ENCODE measurements around the gene ABRAXAS1. TPM values are rescaled to one million over a fixed set of nuclear protein-coding genes. Genes with fewer than 3 reads are reported as not detected.
A peak's percentile ranks its signal among the peaks of the same experiment; 100 is the strongest.

Gene ABRAXAS1
- 28.6 and 32.1 TPM in 2 replicates for total RNA-seq (2021; fragmentation: NEBNext Ultra II Directional; extraction: Animal tissue kit (Norgen Biotek cat#: 25700))
- polyA plus RNA-seq (2011; rRNA removed), result 5.5 and 11.4 TPM in 2 replicates
- polyA plus RNA-seq (2011; cell fraction: cytosol; rRNA removed), result 11.5 TPM
- 7.7 TPM for polyA plus RNA-seq (2011; cell fraction: nucleus; rRNA removed)
- 10.6 to 16.2 TPM (median 12.0 TPM) in 4 replicates for polyA plus RNA-seq (2012, experiment 1 of 2)
- polyA plus RNA-seq (2012, experiment 2 of 2), result 1.2 TPM
- 31.9 TPM for polyA plus RNA-seq (2013, experiment 1 of 2)
- polyA plus RNA-seq (2013, experiment 2 of 2), result 31.6 TPM
- polyA minus RNA-seq (2011; rRNA and poly(A)+ RNA removed), result 13.8 and 25.8 TPM in 2 replicates
- polyA minus RNA-seq (2011; cell fraction: cytosol; rRNA and poly(A)+ RNA removed), result 18.1 TPM
- 44.2 TPM for polyA minus RNA-seq (2011; cell fraction: nucleus; rRNA and poly(A)+ RNA removed)
- long read RNA-seq, experiment 1, full-length matches to known transcripts, result 5 of 31 reads
- long read RNA-seq, experiment 1, partial matches to known transcripts, result 7 of 31 reads
- long read RNA-seq, experiment 1, other reads (novel, unspliced or antisense), result 19 of 31 reads
- long read RNA-seq, experiment 2, full-length matches to known transcripts, result 24 of 42 reads
- long read RNA-seq, experiment 2, partial matches to known transcripts, result 2 of 42 reads
- long read RNA-seq, experiment 2, other reads (novel, unspliced or antisense), result 16 of 42 reads

GRCh38 chr4:83484500-83485461 lies at the start of gene ABRAXAS1:
TSS of gene ABRAXAS1 (minus strand) at chr4:83485100. CDS start at chr4:83485072, 28 bp downstream.
- Histone ChIP-seq H3K18ac (ENCODE audit: extremely low read depth, low read length) (0 out of 2 replicates have a peak within 1 kb of the TSS, but pooled peaks have one; percentile 78), H2BK12ac (ENCODE audit: low read depth, low read length) (no peak within 1 kb of the TSS), H3K79me2 (ENCODE audit: control insufficient read depth in 1 of 2, insufficient read depth in 2 of 2, low read length in 2 of 2) (no peaks in the 10 kb centered on the region), H2BK15ac (ENCODE audit: low read length) (no peak within 1 kb of the TSS), H2BK120ac (replicated peaks; ENCODE audit: low read depth, low read length) (no peak within 1 kb of the TSS), H2BK20ac (ENCODE audit: low read length) (no peak within 1 kb of the TSS), H3K27ac (ENCODE audit: low read depth, low read length) (0 out of 2 replicates have a peak within 1 kb of the TSS, but pooled peaks have one; percentile 44), H4K5ac (ENCODE audit: insufficient read length, low read depth, low read length) (peak within 1 kb of the TSS; percentile 46), H3K4ac (replicated peaks; ENCODE audit: insufficient read length, low read depth, low read length) (no peak within 1 kb of the TSS), H3K56ac (replicated peaks; ENCODE audit: insufficient read length, low read depth, low read length) (no peak within 1 kb of the TSS), H3K14ac (ENCODE audit: insufficient read length) (no peak within 1 kb of the TSS), H2AFZ (ENCODE audit: low read length) (peak within 1 kb of the TSS; percentile 100), H3K4me1 (replicated peaks in 1 of 4; ENCODE audit: control insufficient read depth in 3 of 4, insufficient read depth in 4 of 4, low read length in 3 of 4) (peaks cover 0 to 2% (median 0%) of the 10 kb centered on the region in 4 experiments; a peak in 3 of 7 replicates), H4K91ac (replicated peaks; ENCODE audit: insufficient read length, low read length) (no peak within 1 kb of the TSS), H3K36me3 (ENCODE audit: control insufficient read depth in 2 of 4, insufficient read depth in 4 of 4, low read length in 3 of 4) (peaks cover 0 to 4% (median 2%) of the 10 kb centered on the region in 4 experiments; a peak in 2 of 8 replicates), H3K79me1 (ENCODE audit: low read depth, low read length) (no peaks in the 10 kb centered on the region), H3K9ac (replicated peaks in 1 of 4; ENCODE audit: extremely low read depth in 1 of 4, low read depth in 3 of 4, low read length in 3 of 4) (peak within 1 kb of the TSS; percentile 26 to 68 (median 64); a peak in 6 of 7 replicates), H3K23me2 (ENCODE audit: low read depth, low read length) (peaks cover 7% of the 10 kb centered on the region; the same call in 1 of the 2 replicates), H4K8ac (ENCODE audit: extremely low read depth, insufficient read depth, low read length) (peak within 1 kb of the TSS; percentile 81), H3K4me3 (ENCODE audit: extremely low read depth in 1 of 4, insufficient read depth in 2 of 4, low read depth in 3 of 4, low read length in 4 of 4) (peak within 1 kb of the TSS; percentile 45 to 88 (median 63)), H3K9me3 (ENCODE audit: insufficient read depth in 2 of 2, low read depth in 1 of 2, low read length in 1 of 2) (no peaks in the 10 kb centered on the region), H3K4me2 (ENCODE audit: insufficient read depth in 1 of 2, low read depth in 2 of 2, low read length in 2 of 2) (peak within 1 kb of the TSS; percentile 55 to 87), H2AK5ac (ENCODE audit: low read depth, low read length) (no peak within 1 kb of the TSS), H3K23ac (ENCODE audit: insufficient read length) (no peak within 1 kb of the TSS), H3K27me3 (replicated peaks in 1 of 4; ENCODE audit: control insufficient read depth in 3 of 4, extremely low read depth in 1 of 4, insufficient read depth in 3 of 4, low read length in 3 of 4) (peaks cover 0 to 9% (median 1%) of the 10 kb centered on the region in 4 experiments; a peak in 2 of 7 replicates), H2BK5ac (ENCODE audit: low read depth, low read length) (no peak within 1 kb of the TSS), H4K20me1 (replicated peaks in 1 of 2; ENCODE audit: control insufficient read depth in 1 of 2, insufficient read depth in 2 of 2, low read length in 2 of 2) (no peaks in the 10 kb centered on the region)
- FAIRE-seq, result no peak
- WGBS, 2 experiments (ENCODE audit: extremely low coverage in 1 of 2, insufficient coverage in 1 of 2, insufficient read length in 1 of 2, insufficient replicate concordance in 2 of 2, low coverage in 1 of 2, low lambda C conversion rate in 2 of 2, missing lambda C conversion rate in 1 of 2), result 4% methylated on average over 31 of the region's 93 CpGs; no CpG with 5 or more reads in 1 of the 2 experiments
- ChIA-PET POLR2A (ENCODE audit: partially characterized antibody) (interaction anchor here (0.9 to 1.3 kb wide), 3 partner anchors 10 to 1098 kb away, joined by 3 to 4 read pairs (median 3); partner anchors contain the start of gene HPSE), CTCF (ENCODE audit: partially characterized antibody) (interaction anchor here (0.6 to 1.2 kb wide), 3 partner anchors 10 to 396 kb away, joined by 3 read pairs; no protein-coding TSS in a partner anchor)
- DNase-seq (ENCODE audit: low read depth in 1 of 2, low spot score in 2 of 2), result peak; percentile 87 to 92
- TF ChIP-seq BACH1 (IDR thresholded peaks at IDR 0.05; ENCODE audit: low read length), result peak; percentile 45; the same call in 1 of the 2 replicates
- TF ChIP-seq NRF1 (IDR thresholded peaks at IDR 0.05; ENCODE audit: low read depth, low read length), result peak; percentile 60
- peak; percentile 96 for TF ChIP-seq POLR2AphosphoS5 (IDR thresholded peaks at IDR 0.05; ENCODE audit: low read depth, low read length)
- TF ChIP-seq KDM5A (IDR thresholded peaks at IDR 0.05; ENCODE audit: low read length), result no peak
- no peak for TF ChIP-seq ZNF274 (IDR thresholded peaks at IDR 0.05; ENCODE audit: borderline replicate concordance, extremely low read depth, low read length)
- no peak for TF ChIP-seq ATF2 (IDR thresholded peaks at IDR 0.05; ENCODE audit: low read length)

Measured in H1 (cell line).